H1 (cell line): ENCODE results near the gene KRT8. TPM values are rescaled to one million over a fixed set of nuclear protein-coding genes. Genes with fewer than 3 reads are reported as not detected.
A peak's percentile ranks its signal among the peaks of the same experiment; 100 is the strongest.

ENCODE experiments used
- CTCF ChIA-PET: fragments of 300-600 bp; sonication (Branson Sonifier 250); formaldehyde crosslinking; loops from one replicate; lab custom pipeline; 2021; ENCODE audit not compliant: partially characterized antibody; lab: Charles Lee
- POLR2A ChIA-PET: fragments of 300-600 bp; sonication (Branson Sonifier 250); formaldehyde crosslinking; loops from one replicate; lab custom pipeline; 2021; ENCODE audit warnings: inconsistent platforms; ENCODE audit not compliant: partially characterized antibody; lab: Charles Lee
- DNase-seq, 2 experiments: peaks; one replicate each; pipeline versions ENCODE4 v3.0.0 to v3.0.0-alpha.2; 2010 to 2022; ENCODE audit warnings: low spot score in 2 of 2, low read depth in 1 of 2, mixed read lengths in 1 of 2
- FAIRE-seq: peaks from 2 replicates; lab custom pipeline; 2011; peaks lifted over from hg19 to GRCh38; lab: Jason Lieb, UNC
- H2AFZ ChIP-seq: 2 replicates; pipeline ENCODE4 v1.8.1; 2012; ENCODE audit warnings: low read length, inconsistent platforms
- H2AK5ac ChIP-seq: 2 replicates; pipeline ENCODE4 v1.6.1; 2013; ENCODE audit warnings: low read depth, low read length
- H2BK120ac ChIP-seq: replicated peaks from 2 replicates; pipeline ENCODE3; 2013; ENCODE audit warnings: low read depth, low read length, inconsistent platforms
- H2BK12ac ChIP-seq: 2 replicates; pipeline ENCODE4 v1.6.1; 2013; ENCODE audit warnings: low read depth, low read length
- H2BK15ac ChIP-seq: 2 replicates; pipeline ENCODE4 v1.6.1; 2013; ENCODE audit warnings: low read length
- H2BK20ac ChIP-seq: 2 replicates; pipeline ENCODE4 v1.6.1; 2013; ENCODE audit warnings: low read length
- H2BK5ac ChIP-seq: 2 replicates; pipeline ENCODE4 v1.6.1; 2013; ENCODE audit warnings: low read depth, low read length
- H3K14ac ChIP-seq: 2 replicates; pipeline ENCODE4 v1.6.1; 2013; ENCODE audit warnings: inconsistent platforms; ENCODE audit not compliant: insufficient read length
- H3K18ac ChIP-seq: 2 replicates; pipeline ENCODE4 v1.6.1; 2013; ENCODE audit warnings: low read length; ENCODE audit errors: extremely low read depth
- H3K23ac ChIP-seq: 2 replicates; pipeline ENCODE4 v1.6.1; 2013; ENCODE audit warnings: inconsistent platforms; ENCODE audit not compliant: insufficient read length
- H3K23me2 ChIP-seq: 2 replicates; pipeline ENCODE4 v1.6.1; 2013; ENCODE audit warnings: low read depth, low read length
- H3K27ac ChIP-seq: 2 replicates; pipeline ENCODE4 v1.6.1; 2011; ENCODE audit warnings: low read depth, low read length, inconsistent platforms
- H3K27me3 ChIP-seq, 4 experiments: replicated peaks in 1 of 4; 1 replicate in 1 of 4; 2 replicates in 3 of 4; pipeline versions ENCODE4 v1.6.1 to v1.8.1; 2011 to 2013; ENCODE audit warnings: low read length in 3 of 4, mild to moderate bottlenecking in 3 of 4, inconsistent platforms in 2 of 4, mixed read lengths in 2 of 4, moderate library complexity in 1 of 4; ENCODE audit not compliant: control insufficient read depth in 3 of 4, insufficient read depth in 3 of 4; ENCODE audit errors: extremely low read depth in 1 of 4
- H3K36me3 ChIP-seq, 4 experiments: 2 replicates each; pipeline versions ENCODE4 v1.6.1 to v1.8.1; 2011 to 2013; ENCODE audit warnings: mild to moderate bottlenecking in 4 of 4, low read length in 3 of 4, moderate library complexity in 2 of 4, control low read depth in 1 of 4, inconsistent platforms in 1 of 4; ENCODE audit not compliant: insufficient read depth in 4 of 4, control insufficient read depth in 2 of 4
- H3K4ac ChIP-seq: replicated peaks from 2 replicates; pipeline ENCODE3; 2013; ENCODE audit warnings: low read length, low read depth, mixed read lengths, inconsistent platforms; ENCODE audit not compliant: insufficient read length
- H3K4me1 ChIP-seq, 4 experiments: replicated peaks in 1 of 4; 1 replicate in 1 of 4; 2 replicates in 3 of 4; pipeline versions ENCODE4 v1.6.1 to v1.8.1; 2011 to 2013; ENCODE audit warnings: low read length in 3 of 4, inconsistent platforms in 2 of 4, mixed read lengths in 1 of 4; ENCODE audit not compliant: insufficient read depth in 4 of 4, control insufficient read depth in 3 of 4
- H3K4me2 ChIP-seq, 2 experiments: 2 replicates each; pipeline versions ENCODE4 v1.6.1 to v1.8.1; 2011 to 2013; ENCODE audit warnings: low read depth in 2 of 2, low read length in 2 of 2, control low read depth in 1 of 2, inconsistent platforms in 1 of 2, mild to moderate bottlenecking in 1 of 2; ENCODE audit not compliant: insufficient read depth in 1 of 2
- H3K4me3 ChIP-seq, 4 experiments: fragments of 200-600, 300-600 bp in 1 of 4; sonication (generic), shearing (Covaris generic), sonication (Bioruptor Twin) in 1 of 4; 2 replicates each; pipeline versions ENCODE4 v1.5.1 to v1.8.1; 2011 to 2016; ENCODE audit warnings: low read length in 4 of 4, low read depth in 3 of 4, control low read depth in 2 of 4, inconsistent platforms in 2 of 4, mild to moderate bottlenecking in 2 of 4, mixed read lengths in 1 of 4, moderate library complexity in 1 of 4; ENCODE audit not compliant: insufficient read depth in 2 of 4; ENCODE audit errors: extremely low read depth in 1 of 4
- H3K56ac ChIP-seq: replicated peaks from 2 replicates; pipeline ENCODE3; 2013; ENCODE audit warnings: low read depth, mild to moderate bottlenecking, mixed read lengths, low read length, inconsistent platforms; ENCODE audit not compliant: insufficient read length
- H3K79me1 ChIP-seq: 2 replicates; pipeline ENCODE4 v1.6.1; 2013; ENCODE audit warnings: low read depth, low read length, control low read depth
- H3K79me2 ChIP-seq, 2 experiments: 2 replicates each; pipeline versions ENCODE4 v1.6.1 to v1.8.1; 2012 to 2013; ENCODE audit warnings: low read length in 2 of 2, mild to moderate bottlenecking in 2 of 2, inconsistent platforms in 1 of 2; ENCODE audit not compliant: insufficient read depth in 2 of 2, control insufficient read depth in 1 of 2
- H3K9ac ChIP-seq, 4 experiments: replicated peaks in 1 of 4; 1 replicate in 1 of 4; 2 replicates in 3 of 4; pipeline versions ENCODE4 v1.6.1 to v1.8.1; 2011 to 2013; ENCODE audit warnings: low read depth in 3 of 4, low read length in 3 of 4, control low read depth in 2 of 4, mild to moderate bottlenecking in 2 of 4, moderate library complexity in 2 of 4, inconsistent platforms in 1 of 4; ENCODE audit errors: extremely low read depth in 1 of 4
- H3K9me3 ChIP-seq, 2 experiments: 2 replicates each; pipeline versions ENCODE4 v1.6.1 to v1.8.1; 2012 to 2013; ENCODE audit warnings: mild to moderate bottlenecking in 2 of 2, moderate library complexity in 2 of 2, control low read depth in 1 of 2, inconsistent platforms in 1 of 2, low read depth in 1 of 2, low read length in 1 of 2, mixed read lengths in 1 of 2; ENCODE audit not compliant: insufficient read depth in 2 of 2
- H4K20me1 ChIP-seq, 2 experiments: replicated peaks in 1 of 2; 2 replicates each; pipeline versions ENCODE3 to v1.8.1; 2011 to 2013; ENCODE audit warnings: inconsistent platforms in 2 of 2, low read length in 2 of 2, mild to moderate bottlenecking in 1 of 2; ENCODE audit not compliant: insufficient read depth in 2 of 2, control insufficient read depth in 1 of 2
- H4K5ac ChIP-seq: 2 replicates; pipeline ENCODE4 v1.6.1; 2013; ENCODE audit warnings: low read length, low read depth, mixed read lengths, inconsistent platforms; ENCODE audit not compliant: insufficient read length
- H4K8ac ChIP-seq: 2 replicates; pipeline ENCODE4 v1.8.0; 2013; ENCODE audit warnings: mild to moderate bottlenecking, moderate library complexity, low read length, inconsistent platforms; ENCODE audit not compliant: insufficient read depth; ENCODE audit errors: extremely low read depth
- H4K91ac ChIP-seq: replicated peaks from 2 replicates; pipeline ENCODE3; 2013; ENCODE audit warnings: low read length, mixed read lengths, inconsistent platforms; ENCODE audit not compliant: insufficient read length
- WGBS, 2 experiments: shearing (Covaris generic) in 1 of 2; methylation state at CpG; one replicate each; pipeline versions ENCODE4 v1.1.6 to v1.1.7; 2013 to 2015; ENCODE audit warnings: low lambda C conversion rate in 2 of 2, mixed read lengths in 2 of 2, inconsistent platforms in 1 of 2, low coverage in 1 of 2, missing lambda C conversion rate in 1 of 2; ENCODE audit not compliant: insufficient replicate concordance in 2 of 2, insufficient coverage in 1 of 2, insufficient read length in 1 of 2; ENCODE audit errors: extremely low coverage in 1 of 2, missing lambda C conversion rate in 1 of 2; 5-methylcytosine and 5-hydroxymethylcytosine counted together
- polyA plus RNA-seq, 7 experiments: library from polyadenylated mRNA; depleted of rRNA in 3 of 7; stranded (reverse) in 5 of 7; unstranded in 2 of 7; fragments of >200 nt in 5 of 7; fragments of 200-250 nt in 2 of 7; gene quantifications; 1 replicate in 5 of 7; 2 replicates in 1 of 7; 4 replicates in 1 of 7; pipeline versions ENCODE4 v1.2.1 to v1.2.3, GENCODE V29; 2011 to 2013; ENCODE audit warnings: missing spikeins in 2 of 7, mixed read lengths in 2 of 7
- total RNA-seq: library from RNA; stranded (reverse); fragmentation: NEBNext Ultra II Directional; extraction: Animal tissue kit (Norgen Biotek cat#: 25700); gene quantifications from 2 replicates; pipeline ENCODE4 v1.2.1, GENCODE V29; 2021

The KRT8 gene
- total and polyA plus RNA-seq, 2 of the 8 experiments (the other 6 are each of a cell fraction or from before 2014, with no cell fraction given), result 280 to 290 TPM

- Histone ChIP-seq H3K4ac (no peak overlapping the region), H3K9me3 (no peaks in the 10 kb centered on the region), H3K79me2 (no peaks in the 10 kb centered on the region), H3K9ac (no peak overlapping the region), H3K23me2 (no peaks in the 10 kb centered on the region), H3K4me1 (no peaks in the 10 kb centered on the region), H2AK5ac (no peak overlapping the region), H3K14ac (no peak overlapping the region), H3K27ac (no peak overlapping the region), H3K27me3 (no peaks in the 10 kb centered on the region), H2BK5ac (no peak overlapping the region), H4K91ac (no peak overlapping the region), H2BK12ac (no peak overlapping the region), H2BK120ac (no peak overlapping the region), H4K20me1 (peaks cover 0 to 4% of the 10 kb centered on the region in 2 experiments), H4K8ac (no peak overlapping the region), H3K79me1 (no peaks in the 10 kb centered on the region), H3K4me3 (no peak overlapping the region), H4K5ac (no peak overlapping the region), H3K18ac (no peak overlapping the region), H2BK15ac (no peak overlapping the region), H2BK20ac (no peak overlapping the region), H3K23ac (peak overlapping the region; percentile 95), H3K56ac (no peak overlapping the region), H2AFZ (no peak overlapping the region), H3K4me2 (no peak overlapping the region), H3K36me3 (peaks cover 0 to 10% (median 4%) of the 10 kb centered on the region in 4 experiments; a peak in 5 of 8 replicates)
- FAIRE-seq (no peak), DNase-seq (no peak)
- ChIA-PET POLR2A (interaction anchor here (1.7 kb wide), 1 partner anchor 10 kb away, joined by 6 read pairs; no protein-coding TSS in a partner anchor), CTCF (interaction anchor here (1.4 to 36.8 kb wide), 4 partner anchors 11 to 95 kb away, joined by 4 to 1250 read pairs (median 332); partner anchors contain the start of gene KRT18)
- WGBS, 2 experiments, result 95% methylated on average over 6 of the region's 7 CpGs; no CpG with 5 or more reads in 1 of the 2 experiments
These were observed 12.5 kb downstream of the KRT8 start for GRCh38 chr12:52892207-52892852.
